Dendritic cell treated with granulocyte-macrophage colony-stimulating factor and Interleukin-4, amounts not matched to agents 40 ng/mL and 50 ng/mL, for 4 days (primary cell): ENCODE data around the gene MAP2K3.
"Not testable (repeated sequence)": the region's sequence is repeated elsewhere in the genome, so short reads cannot be mapped to it uniquely, and the experiment has no call there.

Source experiments
- H3K27ac Mint-ChIP-seq: one replicate; pipeline ENCODE4 v1.8.0; 2022; ENCODE audit warnings: mild to moderate bottlenecking, mixed read lengths
- H3K27me3 Mint-ChIP-seq: one replicate; pipeline ENCODE4 v1.8.0; 2022; ENCODE audit warnings: mild to moderate bottlenecking, mixed read lengths
- H3K36me3 Mint-ChIP-seq: one replicate; pipeline ENCODE4 v1.8.0; 2022; ENCODE audit warnings: low read depth, mixed read lengths
- H3K4me1 Mint-ChIP-seq: one replicate; pipeline ENCODE4 v1.8.0; 2022; ENCODE audit warnings: low read depth, mixed read lengths
- H3K4me3 Mint-ChIP-seq: one replicate; pipeline ENCODE4 v1.8.0; 2022; ENCODE audit warnings: mild to moderate bottlenecking, moderate library complexity, mixed read lengths
- H3K9me3 Mint-ChIP-seq: one replicate; pipeline ENCODE4 v1.8.0; 2022; ENCODE audit warnings: mixed read lengths
- intact Hi-C: fragments of 100-400 bp; cut with micrococcal nuclease; formaldehyde crosslinking; loops from one replicate; pipeline ENCODE4 v1.15.0; 2022

MAP2K3 gene

GRCh38 chr17:21343061-21343949 lies 58.8 kb downstream of the MAP2K3 start:
- H3K27ac Mint-ChIP-seq, H3K4me1 Mint-ChIP-seq, H3K4me3 Mint-ChIP-seq, H3K9me3 Mint-ChIP-seq, H3K36me3 Mint-ChIP-seq, intact Hi-C loops: not testable (repeated sequence)
- peaks cover 13% of the 10 kb centered on the region for H3K27me3 Mint-ChIP-seq

- H3K9me3 Mint-ChIP-seq, H3K27ac Mint-ChIP-seq: not testable (repeated sequence)
Observed at GRCh38 chr17:21344801-21345200, 60.3 kb downstream of the MAP2K3 start.

GRCh38 chr17:21345236-21345635 lies 60.7 kb downstream of the MAP2K3 start:
- no peak overlapping the region for H3K27ac Mint-ChIP-seq
- H3K4me3 Mint-ChIP-seq, result no peak overlapping the region
- H3K9me3 Mint-ChIP-seq, result no peaks in the 10 kb centered on the region
- H3K27me3 Mint-ChIP-seq, result peaks cover 4% of the 10 kb centered on the region
- H3K36me3 Mint-ChIP-seq, result no peaks in the 10 kb centered on the region
- H3K4me1 Mint-ChIP-seq, result peaks cover 10% of the 10 kb centered on the region
- intact Hi-C loops, result no loop called here

More at GRCh38 chr17:21344801-21345200, 60.3 kb downstream of the MAP2K3 start:
- H3K4me1 Mint-ChIP-seq, H3K36me3 Mint-ChIP-seq, intact Hi-C loops, H3K27me3 Mint-ChIP-seq, H3K4me3 Mint-ChIP-seq: not testable (repeated sequence)

- H3K9me3 Mint-ChIP-seq, H3K27me3 Mint-ChIP-seq, intact Hi-C loops, H3K27ac Mint-ChIP-seq, H3K36me3 Mint-ChIP-seq, H3K4me3 Mint-ChIP-seq, H3K4me1 Mint-ChIP-seq: not testable (repeated sequence)
Observed at GRCh38 chr17:21346107-21346506, 61.6 kb downstream of the MAP2K3 start.

GRCh38 chr17:21346651-21347250 lies 62.2 kb downstream of the MAP2K3 start:
- H3K27me3 Mint-ChIP-seq, intact Hi-C loops, H3K9me3 Mint-ChIP-seq, H3K4me3 Mint-ChIP-seq, H3K36me3 Mint-ChIP-seq, H3K27ac Mint-ChIP-seq, H3K4me1 Mint-ChIP-seq: not testable (repeated sequence)

GRCh38 chr17:21347660-21348059 lies 63.1 kb downstream of the MAP2K3 start:
- H3K36me3 Mint-ChIP-seq, H3K27me3 Mint-ChIP-seq, H3K9me3 Mint-ChIP-seq, H3K4me1 Mint-ChIP-seq, H3K27ac Mint-ChIP-seq, H3K4me3 Mint-ChIP-seq, intact Hi-C loops: not testable (repeated sequence)

- H3K4me1 Mint-ChIP-seq, result peaks cover 13% of the 10 kb centered on the region
- H3K36me3 Mint-ChIP-seq, H3K9me3 Mint-ChIP-seq, H3K27me3 Mint-ChIP-seq, H3K4me3 Mint-ChIP-seq, intact Hi-C loops: not testable (repeated sequence)
- H3K27ac Mint-ChIP-seq, result peak overlapping the region; percentile 46
Observed at GRCh38 chr17:21348081-21348925, 63.8 kb downstream of the MAP2K3 start.

GRCh38 chr17:21348926-21349261 lies 64.4 kb downstream of the MAP2K3 start:
- peaks cover 15% of the 10 kb centered on the region for H3K4me1 Mint-ChIP-seq
- intact Hi-C loops, H3K4me3 Mint-ChIP-seq, H3K36me3 Mint-ChIP-seq, H3K9me3 Mint-ChIP-seq: not testable (repeated sequence)
- H3K27me3 Mint-ChIP-seq, result peaks cover 12% of the 10 kb centered on the region
- peak overlapping the region; percentile 46 for H3K27ac Mint-ChIP-seq

- H3K27ac Mint-ChIP-seq, result peak overlapping the region; percentile 46
- not testable (repeated sequence) for H3K4me3 Mint-ChIP-seq
Observed at GRCh38 chr17:21349358-21350050, 65.0 kb downstream of the MAP2K3 start.

GRCh38 chr17:21350495-21350894 lies 66.0 kb downstream of the MAP2K3 start:
- H3K9me3 Mint-ChIP-seq, H3K4me3 Mint-ChIP-seq, intact Hi-C loops: not testable (repeated sequence)

More at GRCh38 chr17:21349358-21350050, 65.0 kb downstream of the MAP2K3 start:
- H3K36me3 Mint-ChIP-seq, H3K9me3 Mint-ChIP-seq, intact Hi-C loops: not testable (repeated sequence)
- Mint-ChIP-seq H3K4me1 (peaks cover 15% of the 10 kb centered on the region), H3K27me3 (peaks cover 15% of the 10 kb centered on the region)

GRCh38 chr17:21351366-21352065 lies 67.0 kb downstream of the MAP2K3 start:
- Mint-ChIP-seq H3K4me3 (no peak overlapping the region), H3K27me3 (peaks cover 13% of the 10 kb centered on the region), H3K4me1 (peaks cover 15% of the 10 kb centered on the region), H3K27ac (peak overlapping the region; percentile 42), H3K36me3 (no peaks in the 10 kb centered on the region), H3K9me3 (no peaks in the 10 kb centered on the region)
- intact Hi-C loops, result no loop called here

More at GRCh38 chr17:21350495-21350894, 66.0 kb downstream of the MAP2K3 start:
- Mint-ChIP-seq H3K4me1 (peaks cover 15% of the 10 kb centered on the region), H3K27me3 (peaks cover 13% of the 10 kb centered on the region)
- not testable (repeated sequence) for H3K27ac Mint-ChIP-seq, H3K36me3 Mint-ChIP-seq

- no peaks in the 10 kb centered on the region for H3K9me3 Mint-ChIP-seq
- H3K4me3 Mint-ChIP-seq, result no peak overlapping the region
- peaks cover 14% of the 10 kb centered on the region for H3K4me1 Mint-ChIP-seq
- H3K27me3 Mint-ChIP-seq, result peaks cover 13% of the 10 kb centered on the region
- no peaks in the 10 kb centered on the region for H3K36me3 Mint-ChIP-seq
- intact Hi-C loops, result no loop called here
- no peak overlapping the region for H3K27ac Mint-ChIP-seq
Observed at GRCh38 chr17:21352221-21352980, 67.9 kb downstream of the MAP2K3 start.

GRCh38 chr17:21352981-21353265 lies 68.4 kb downstream of the MAP2K3 start:
- H3K4me3 Mint-ChIP-seq, result no peak overlapping the region

More at GRCh38 chr17:21352981-21353265, 68.4 kb downstream of the MAP2K3 start:
- Mint-ChIP-seq H3K36me3 (no peaks in the 10 kb centered on the region), H3K27me3 (peaks cover 13% of the 10 kb centered on the region), H3K4me1 (peaks cover 10% of the 10 kb centered on the region), H3K27ac (no peak overlapping the region), H3K9me3 (no peaks in the 10 kb centered on the region)
- intact Hi-C loops, result no loop called here
